Peyer's patch (tissue), 4 donors: ENCODE results near the gene HSPA2. TPM values are rescaled to one million over a fixed set of nuclear protein-coding genes. Genes with fewer than 3 reads are reported as not detected.

Experiments used
- DNase-seq, 3 donors: peaks; one replicate each; pipeline ENCODE4 v3.0.0-alpha.2; 2017 to 2019
- H3K27ac ChIP-seq, 4 donors: fragments of 200-600 bp; sonication (generic); one replicate each; pipeline ENCODE4 v1.5.1; 2016 to 2019
- H3K27me3 ChIP-seq, 2 donors: fragments of 200-600 bp; sonication (generic); one replicate each; pipeline ENCODE4 v1.5.1; 2019
- H3K36me3 ChIP-seq, 3 donors: fragments of 200-600 bp; sonication (generic); one replicate each; pipeline ENCODE4 v1.5.1; 2016 to 2019
- H3K4me1 ChIP-seq, 4 donors: fragments of 200-600 bp; sonication (generic); one replicate each; pipeline ENCODE4 v1.5.1; 2016 to 2019
- H3K4me3 ChIP-seq, 4 donors: fragments of 200-600 bp; sonication (generic); 1 replicate in 3 of 4; 2 replicates in 1 of 4; pipeline ENCODE4 v1.5.1; 2016 to 2019; ENCODE audit warnings: mild to moderate bottlenecking in 1 of 4
- H3K9me3 ChIP-seq, 4 donors: fragments of 200-600 bp; sonication (generic); one replicate each; pipeline ENCODE4 v1.5.1; 2016 to 2019; ENCODE audit warnings: mild to moderate bottlenecking in 1 of 4
- POLR2A ChIP-seq, 2 donors: fragments of 450-650 bp; IDR thresholded peaks; one replicate each; pipeline ENCODE4 v1.5.1; 2017; ENCODE audit warnings: antibody characterized with exemption in 2 of 2, mild to moderate bottlenecking in 2 of 2, moderate library complexity in 2 of 2
- total RNA-seq, 4 donors: library from RNA; depleted of rRNA; stranded (reverse); fragments of >200 nt; gene quantifications; one replicate each; pipeline ENCODE4 v1.1.0, GENCODE V29; 2016
- TF ChIP-seq, protein P1 (sequence below), 6 experiments: fragments of 450-650 bp in 4 of 6; fragments of 200-600 bp in 2 of 6; sonication (generic) in 1 of 6; IDR thresholded peaks; one replicate each; pipeline ENCODE4 v1.5.1; 2017 to 2019; ENCODE audit warnings: antibody characterized with exemption in 6 of 6, mild to moderate bottlenecking in 3 of 6, moderate library complexity in 1 of 6

HSPA2 gene
- 1 to 10 TPM; 4.2 to 9.9 (median 6.8) TPM for total RNA-seq

GRCh38 chr14:64540208-64541202 is at the start of gene HSPA2:
Gene HSPA2, plus strand, starts transcription at chr14:64540741. Its CDS starts 109 bp downstream, at chr14:64540850.
- peak; percentile 94 to 99 (median 99) for DNase-seq
- Histone ChIP-seq H3K4me3 (peak within 1 kb of the TSS; percentile 57 to 69 (median 64)), H3K36me3 (no peaks in the 10 kb centered on the region), H3K27me3 (no peaks in the 10 kb centered on the region), H3K9me3 (peaks cover 0 to 7% (median 3%) of the 10 kb centered on the region in 4 donors), H3K4me1 (peaks cover 0 to 12% (median 3%) of the 10 kb centered on the region in 4 donors), H3K27ac (peak within 1 kb of the TSS; percentile 69 to 91 (median 84))
- TF ChIP-seq, protein P1, sequence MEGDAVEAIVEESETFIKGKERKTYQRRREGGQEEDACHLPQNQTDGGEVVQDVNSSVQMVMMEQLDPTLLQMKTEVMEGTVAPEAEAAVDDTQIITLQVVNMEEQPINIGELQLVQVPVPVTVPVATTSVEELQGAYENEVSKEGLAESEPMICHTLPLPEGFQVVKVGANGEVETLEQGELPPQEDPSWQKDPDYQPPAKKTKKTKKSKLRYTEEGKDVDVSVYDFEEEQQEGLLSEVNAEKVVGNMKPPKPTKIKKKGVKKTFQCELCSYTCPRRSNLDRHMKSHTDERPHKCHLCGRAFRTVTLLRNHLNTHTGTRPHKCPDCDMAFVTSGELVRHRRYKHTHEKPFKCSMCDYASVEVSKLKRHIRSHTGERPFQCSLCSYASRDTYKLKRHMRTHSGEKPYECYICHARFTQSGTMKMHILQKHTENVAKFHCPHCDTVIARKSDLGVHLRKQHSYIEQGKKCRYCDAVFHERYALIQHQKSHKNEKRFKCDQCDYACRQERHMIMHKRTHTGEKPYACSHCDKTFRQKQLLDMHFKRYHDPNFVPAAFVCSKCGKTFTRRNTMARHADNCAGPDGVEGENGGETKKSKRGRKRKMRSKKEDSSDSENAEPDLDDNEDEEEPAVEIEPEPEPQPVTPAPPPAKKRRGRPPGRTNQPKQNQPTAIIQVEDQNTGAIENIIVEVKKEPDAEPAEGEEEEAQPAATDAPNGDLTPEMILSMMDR (IDR thresholded peaks at IDR 0.05) = peak; percentile 60 to 97 (median 90)
- TF ChIP-seq POLR2A (IDR thresholded peaks at IDR 0.05) = peak; percentile 88 to 93

DNA sequence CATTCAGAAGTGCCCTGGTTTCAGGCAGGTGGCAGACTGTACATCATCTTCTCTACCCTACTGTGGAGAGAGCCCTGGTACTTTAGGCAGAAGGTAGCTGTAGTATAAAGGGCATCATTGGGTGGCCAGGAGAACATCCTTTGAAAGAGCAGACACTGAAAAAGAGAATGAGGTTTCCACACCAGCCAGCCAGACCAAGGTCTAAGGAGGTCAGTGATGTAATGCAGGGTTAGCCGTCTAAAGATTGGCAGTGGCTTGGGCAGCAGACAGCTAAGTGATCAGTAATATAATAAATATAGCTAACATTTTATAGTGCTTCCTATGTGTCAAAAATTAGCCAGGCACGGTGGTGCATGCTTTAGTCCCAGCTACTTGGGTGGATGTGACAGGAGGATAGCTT is 48.9 kb upstream of the HSPA2 start:
- Histone ChIP-seq H3K9me3 (no peaks in the 10 kb centered on the region), H3K27ac (no peak overlapping the region), H3K36me3 (peaks cover 0 to 41% (median 0%) of the 10 kb centered on the region in 3 donors), H3K27me3 (no peaks in the 10 kb centered on the region), H3K4me3 (no peak overlapping the region), H3K4me1 (peaks cover 0 to 3% (median 0%) of the 10 kb centered on the region in 4 donors)
- no peak for DNase-seq
- no peak for TF ChIP-seq POLR2A (IDR thresholded peaks at IDR 0.05)
- TF ChIP-seq, protein P1 (IDR thresholded peaks at IDR 0.05) = no peak

- peaks cover 0 to 23% (median 0%) of the 10 kb centered on the region in 3 donors for H3K36me3 ChIP-seq
- H3K4me1 ChIP-seq = peaks cover 0 to 3% (median 0%) of the 10 kb centered on the region in 4 donors
- H3K27me3 ChIP-seq = no peaks in the 10 kb centered on the region
- no peak for DNase-seq
- TF ChIP-seq, protein P1 (IDR thresholded peaks at IDR 0.05) = no peak
- no peak for TF ChIP-seq POLR2A (IDR thresholded peaks at IDR 0.05)
- no peak overlapping the region for H3K27ac ChIP-seq
- H3K9me3 ChIP-seq = no peaks in the 10 kb centered on the region
- H3K4me3 ChIP-seq = no peak overlapping the region
These were observed 47.1 kb upstream of the HSPA2 start for GRCh38 chr14:64493455-64493854.

DNA sequence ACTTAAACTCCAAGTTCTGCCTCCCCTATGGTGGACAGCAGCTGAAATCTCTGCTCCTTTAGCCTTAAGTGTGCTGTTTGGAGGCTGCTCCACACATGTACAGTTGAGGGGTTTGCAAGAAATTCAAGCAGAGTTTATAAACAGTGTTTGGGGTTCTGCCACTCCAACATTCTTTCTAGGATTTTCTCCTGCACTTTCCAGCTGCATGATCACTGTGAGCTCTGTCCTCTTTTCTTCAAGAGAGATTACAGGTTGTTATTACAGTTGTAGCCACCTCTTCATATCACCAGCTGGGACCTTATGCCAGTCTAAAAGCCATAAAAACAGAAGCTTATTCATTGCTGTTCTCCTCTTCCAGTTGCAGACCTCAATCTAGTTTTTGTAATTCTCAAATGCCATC is 45.3 kb upstream of the HSPA2 start:
- Histone ChIP-seq H3K27ac (no peak overlapping the region), H3K9me3 (no peaks in the 10 kb centered on the region), H3K27me3 (no peaks in the 10 kb centered on the region), H3K4me1 (peaks cover 0 to 7% (median 3%) of the 10 kb centered on the region in 4 donors), H3K4me3 (no peak overlapping the region), H3K36me3 (peaks cover 0 to 9% (median 0%) of the 10 kb centered on the region in 3 donors)
- DNase-seq = no peak
- TF ChIP-seq, protein P1 (IDR thresholded peaks at IDR 0.05) = no peak
- TF ChIP-seq POLR2A (IDR thresholded peaks at IDR 0.05) = no peak

GRCh38 chr14:64496764-64497163 is 43.8 kb upstream of the HSPA2 start:
- no peak for TF ChIP-seq POLR2A (IDR thresholded peaks at IDR 0.05)
- TF ChIP-seq, protein P1 (IDR thresholded peaks at IDR 0.05) = no peak
- DNase-seq = no peak
- no peak overlapping the region for H3K4me3 ChIP-seq
- H3K36me3 ChIP-seq = peaks cover 0 to 9% (median 0%) of the 10 kb centered on the region in 3 donors
- H3K4me1 ChIP-seq = peaks cover 2 to 22% (median 11%) of the 10 kb centered on the region in 4 donors
- H3K27ac ChIP-seq = no peak overlapping the region
- H3K9me3 ChIP-seq = no peaks in the 10 kb centered on the region
- H3K27me3 ChIP-seq = no peaks in the 10 kb centered on the region
